Measurements from ENCODE around the gene GLS.
"Not testable (repeated sequence)": the region's sequence is repeated elsewhere in the genome, so short reads cannot be mapped to it uniquely, and the experiment has no call there.

Gene GLS

GRCh38 chr2:190880378-190881083 lies at the start of gene GLS:
TSS of gene GLS (plus strand) at chr2:190880821. CDS start at chr2:190881085, 264 bp downstream.
- DNase-seq = peak; percentile 91

GRCh38 chr2:190831941-190832340 lies 48.7 kb upstream of the GLS start:
- no peak for DNase-seq

- no peak for DNase-seq
Observed at GRCh38 chr2:190834890-190835208, 45.8 kb upstream of the GLS start.

- DNase-seq = peak; percentile 14
Observed at GRCh38 chr2:190835303-190835930, 45.2 kb upstream of the GLS start.

- no peak for DNase-seq
Observed at GRCh38 chr2:190836767-190837166, 43.9 kb upstream of the GLS start.

- DNase-seq = no peak
Observed at GRCh38 chr2:190837420-190837819, 43.2 kb upstream of the GLS start.

GRCh38 chr2:190837952-190838361 lies 42.7 kb upstream of the GLS start:
- no peak for DNase-seq

- DNase-seq = peak; percentile 5
Observed at GRCh38 chr2:190838492-190838910, 42.1 kb upstream of the GLS start.

- DNase-seq = no peak
Observed at GRCh38 chr2:190840569-190841172, 40.0 kb upstream of the GLS start.

GRCh38 chr2:190841707-190842505 lies 38.7 kb upstream of the GLS start:
- DNase-seq = no peak

- no peak for DNase-seq
Observed at GRCh38 chr2:190842606-190843104, 38.0 kb upstream of the GLS start.

- DNase-seq = no peak
Observed at GRCh38 chr2:190843890-190844699, 36.5 kb upstream of the GLS start.

GRCh38 chr2:190844700-190845401 lies 35.8 kb upstream of the GLS start:
- DNase-seq = no peak

GRCh38 chr2:190846746-190847145 lies 33.9 kb upstream of the GLS start:
- no peak for DNase-seq

- DNase-seq = no peak
Observed at GRCh38 chr2:190847504-190848081, 33.0 kb upstream of the GLS start.

- no peak for DNase-seq
Observed at GRCh38 chr2:190849774-190850173, 30.8 kb upstream of the GLS start.

- DNase-seq = not testable (repeated sequence)
Observed at GRCh38 chr2:190853022-190853421, 27.6 kb upstream of the GLS start.

- no peak for DNase-seq
Observed at GRCh38 chr2:190853531-190854383, 26.9 kb upstream of the GLS start.

GRCh38 chr2:190854726-190855125 lies 25.9 kb upstream of the GLS start:
- DNase-seq = no peak

GRCh38 chr2:190855245-190855644 lies 25.4 kb upstream of the GLS start:
- no peak for DNase-seq

Measured in GOT3 (cell line).